Inflammatory macrophage treated with lipopolysaccharide for 1 hour (primary cell): Measurements from ENCODE around the gene CD2BP2.

Experiments
- DNase-seq, 2 donors: peaks; one replicate each; pipeline ENCODE4 v3.0.0-alpha.2; 2020 to 2022

Gene CD2BP2

GRCh38 chr16:30378236-30379157 lies 23.4 kb upstream of the CD2BP2 start:
- DNase-seq, result peak; percentile 96 to 98

GRCh38 chr16:30377812-30378235 lies 22.7 kb upstream of the CD2BP2 start:
- peak in 1 of 2 donors; percentile 67 for DNase-seq

- DNase-seq, result peak in 1 of 2 donors; percentile 67
These were observed 22.1 kb upstream of the CD2BP2 start for GRCh38 chr16:30377050-30377811.

- DNase-seq, result no peak
These were observed 21.4 kb upstream of the CD2BP2 start for GRCh38 chr16:30376461-30376902.

GRCh38 chr16:30375864-30376263 lies 20.8 kb upstream of the CD2BP2 start:
- no peak for DNase-seq

- no peak for DNase-seq
These were observed 19.4 kb upstream of the CD2BP2 start, which contains the start of gene MYL11 for GRCh38 chr16:30374538-30374937. MYL11 (plus strand) TSS chr16:30374802; CDS start chr16:30374858, 56 bp downstream.

GRCh38 chr16:30372725-30373124 lies 17.6 kb upstream of the CD2BP2 start:
- DNase-seq, result no peak

GRCh38 chr16:30372038-30372712 lies 17.1 kb upstream of the CD2BP2 start:
- DNase-seq, result no peak

GRCh38 chr16:30371248-30371816 lies 16.2 kb upstream of the CD2BP2 start:
- no peak for DNase-seq

- peak; percentile 100 for DNase-seq
These were observed 15.5 kb upstream of the CD2BP2 start, which contains the start of gene TBC1D10B for GRCh38 chr16:30370456-30371247. TBC1D10B (minus strand) TSS chr16:30370494; CDS start chr16:30370183, 311 bp downstream.

- DNase-seq, result peak in 1 of 2 donors; percentile 11
These were observed 14.9 kb upstream of the CD2BP2 start for GRCh38 chr16:30369938-30370455.

GRCh38 chr16:30369091-30369937 lies 14.2 kb upstream of the CD2BP2 start:
- no peak for DNase-seq

- peak in 1 of 2 donors; percentile 8 for DNase-seq
These were observed 13.6 kb upstream of the CD2BP2 start for GRCh38 chr16:30368792-30369090.

GRCh38 chr16:30368122-30368791 lies 13.1 kb upstream of the CD2BP2 start:
- peak; percentile 74 to 79 for DNase-seq

GRCh38 chr16:30367349-30368009 lies 12.4 kb upstream of the CD2BP2 start:
- no peak for DNase-seq

- no peak for DNase-seq
These were observed 11.4 kb upstream of the CD2BP2 start for GRCh38 chr16:30366511-30366910.

GRCh38 chr16:30365200-30365599 lies 10.1 kb upstream of the CD2BP2 start:
- DNase-seq, result no peak

GRCh38 chr16:30361180-30361579 lies 6.1 kb upstream of the CD2BP2 start:
- no peak for DNase-seq

- no peak for DNase-seq
These were observed 4.7 kb upstream of the CD2BP2 start for GRCh38 chr16:30359871-30360170.
